Psoas muscle (tissue), 8 donors: ENCODE measurements around the gene NUP43. TPM values are rescaled to one million over a fixed set of nuclear protein-coding genes. Genes with fewer than 3 reads are reported as not detected.
A peak's percentile ranks its signal among the peaks of the same experiment; 100 is the strongest.

Source experiments
- ATAC-seq, 4 donors: fragments of 200-7000 bp; cut with Tn5 transposase; one replicate each; pipeline ENCODE4 v1.9.1; 2020; ENCODE audit warnings: moderate library complexity in 3 of 4, mild to moderate bottlenecking in 2 of 4
- DNase-seq, 2 donors: peaks; one replicate each; pipeline ENCODE4 v3.0.0-alpha.2; 2020
- H3K27ac ChIP-seq: fragments of 200-600 bp; one replicate; pipeline ENCODE4 v1.8.0; 2022
- H3K27me3 ChIP-seq, 3 donors: fragments of 200-600 bp in 1 of 3; one replicate each; pipeline versions ENCODE4 v1.6.1 to v1.8.0; 2013 to 2022; ENCODE audit warnings: low read length in 2 of 3, mild to moderate bottlenecking in 2 of 3, moderate library complexity in 1 of 3; ENCODE audit not compliant: insufficient read depth in 3 of 3
- H3K36me3 ChIP-seq, 2 donors: fragments of 200-600 bp in 1 of 2; one replicate each; pipeline versions ENCODE4 v1.6.1 to v1.8.0; 2013 to 2022; ENCODE audit warnings: low read depth in 1 of 2, mild to moderate bottlenecking in 1 of 2, moderate library complexity in 1 of 2; ENCODE audit not compliant: insufficient read depth in 1 of 2
- H3K4me1 ChIP-seq: fragments of 200-600 bp; one replicate; pipeline ENCODE4 v1.8.0; 2022
- H3K4me3 ChIP-seq: fragments of 200-600 bp; one replicate; pipeline ENCODE4 v1.8.0; 2022; ENCODE audit warnings: mild to moderate bottlenecking
- H3K9me3 ChIP-seq: fragments of 200-600 bp; one replicate; pipeline ENCODE4 v1.8.0; 2022
- WGBS, 3 donors: extraction: QIAGEN DNeasy Blood & Tissue Kit; methylation state at CpG; one replicate each; pipeline versions ENCODE4 v1.1.6 to v1.1.7; 2013; 5-methylcytosine and 5-hydroxymethylcytosine counted together
- intact Hi-C, 2 donors: fragments of 100-400 bp; cut with DNase I; formaldehyde crosslinking; loops; one replicate each; pipeline versions ENCODE4 v1.11.0 to v1.14.2; 2022
- polyA plus RNA-seq, 3 donors: library from polyadenylated mRNA; stranded (reverse); fragments of 200-250 nt; gene quantifications; one replicate each; pipeline ENCODE4 v1.2.3, GENCODE V29; 2013
- total RNA-seq, 4 donors: library from RNA; stranded (reverse); fragmentation: NEBNext Ultra II Directional in 2 of 4; extraction: Animal tissue kit (Norgen Biotek cat#: 25700) in 2 of 4; gene quantifications; one replicate each; pipeline versions ENCODE4 v1.2.1 to v1.2.4, GENCODE V29; 2021 to 2023
- TF ChIP-seq, protein P1 (sequence below): fragments of 200-600 bp; IDR thresholded peaks from one replicate; pipeline ENCODE4 v1.8.0; 2022; ENCODE audit warnings: antibody characterized with exemption
- donor health status: healthy with polysubstance abuse.
- donor health status: DM: no; HTN: no; CAD: no; lungs with moderate emphysema.
- donor health status: Bipolar disorder and iron deficiency.
- donor health status: healthy.
- donor health status: DM: yes; HTN: yes; CAD: no.
- donor health status: DM: no; HTN: no; CAD: no.
- donor health status: DM: no; HTN: no; CAD: no.
- donor health status: DM: yes; HTN: yes; CAD: no.

Gene NUP43
- total and polyA plus RNA-seq, 7 donors: 7.3 to 26.8 (median 17.4) TPM

DNA sequence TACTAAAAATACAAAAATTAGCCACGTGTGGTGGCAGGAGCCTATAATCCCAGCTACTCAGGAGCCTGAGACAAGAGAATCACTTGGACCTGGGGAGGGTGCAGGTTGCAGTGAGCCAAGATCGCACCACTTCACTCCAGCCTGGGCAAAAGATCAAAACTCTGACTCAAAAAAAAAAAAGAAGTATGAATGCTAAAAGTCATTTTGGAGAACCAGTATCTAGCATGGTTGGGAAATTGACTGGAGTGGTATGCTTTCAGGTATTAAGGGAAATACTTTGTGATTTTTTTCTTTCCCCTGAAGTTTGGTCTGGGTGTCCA is 33.3 kb upstream of the NUP43 start:
- H3K9me3 ChIP-seq: no peaks in the 10 kb centered on the region
- DNase-seq (no peak), ATAC-seq (peak in 1 of 4 donors; percentile 36)
- H3K27me3 ChIP-seq: no peaks in the 10 kb centered on the region
- no peak overlapping the region for H3K4me3 ChIP-seq
- intact Hi-C loops: no loop called here
- whole genome bisulfite sequencing, 3 donors: 39 to 64% (median 41%) methylated on average over 2 of the region's 2 CpGs
- no peaks in the 10 kb centered on the region for H3K4me1 ChIP-seq
- H3K36me3 ChIP-seq: peaks cover 0 to 76% of the 10 kb centered on the region in 2 donors
- TF ChIP-seq, protein P1, sequence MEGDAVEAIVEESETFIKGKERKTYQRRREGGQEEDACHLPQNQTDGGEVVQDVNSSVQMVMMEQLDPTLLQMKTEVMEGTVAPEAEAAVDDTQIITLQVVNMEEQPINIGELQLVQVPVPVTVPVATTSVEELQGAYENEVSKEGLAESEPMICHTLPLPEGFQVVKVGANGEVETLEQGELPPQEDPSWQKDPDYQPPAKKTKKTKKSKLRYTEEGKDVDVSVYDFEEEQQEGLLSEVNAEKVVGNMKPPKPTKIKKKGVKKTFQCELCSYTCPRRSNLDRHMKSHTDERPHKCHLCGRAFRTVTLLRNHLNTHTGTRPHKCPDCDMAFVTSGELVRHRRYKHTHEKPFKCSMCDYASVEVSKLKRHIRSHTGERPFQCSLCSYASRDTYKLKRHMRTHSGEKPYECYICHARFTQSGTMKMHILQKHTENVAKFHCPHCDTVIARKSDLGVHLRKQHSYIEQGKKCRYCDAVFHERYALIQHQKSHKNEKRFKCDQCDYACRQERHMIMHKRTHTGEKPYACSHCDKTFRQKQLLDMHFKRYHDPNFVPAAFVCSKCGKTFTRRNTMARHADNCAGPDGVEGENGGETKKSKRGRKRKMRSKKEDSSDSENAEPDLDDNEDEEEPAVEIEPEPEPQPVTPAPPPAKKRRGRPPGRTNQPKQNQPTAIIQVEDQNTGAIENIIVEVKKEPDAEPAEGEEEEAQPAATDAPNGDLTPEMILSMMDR: no peak
- H3K27ac ChIP-seq: no peak overlapping the region

DNA sequence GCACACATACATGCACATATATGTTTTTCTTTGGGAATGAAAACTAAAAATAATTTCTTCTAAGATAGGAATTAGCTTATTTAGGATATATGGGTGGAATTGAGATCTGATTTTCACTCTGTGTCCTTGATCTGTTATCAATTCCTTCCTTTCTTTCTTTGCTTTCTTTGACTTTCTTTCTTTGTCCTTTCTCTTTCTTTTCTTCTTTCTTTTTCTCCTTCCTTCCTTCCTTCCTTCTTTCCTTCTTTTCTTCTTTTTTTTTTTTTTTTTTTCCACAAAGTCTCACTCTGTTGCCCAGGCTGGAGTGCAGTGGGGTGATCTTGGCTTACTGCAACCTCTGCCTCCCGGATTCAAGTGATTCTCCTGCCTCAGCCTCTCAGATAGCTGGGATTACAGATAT is 31.3 kb upstream of the NUP43 start:
- H3K9me3 ChIP-seq: no peaks in the 10 kb centered on the region
- ATAC-seq (no peak), DNase-seq (no peak)
- H3K27me3 ChIP-seq: no peaks in the 10 kb centered on the region
- intact Hi-C loops: loop anchor here in 1 of 2 donors (1.0 kb wide), 1 partner anchor 12 kb away; no protein-coding TSS in a partner anchor
- 100% methylated on average over 1 of the region's 1 CpG for WGBS, 3 donors
- H3K36me3 ChIP-seq: peaks cover 0 to 83% of the 10 kb centered on the region in 2 donors
- no peak overlapping the region for H3K4me3 ChIP-seq
- H3K27ac ChIP-seq: no peak overlapping the region
- H3K4me1 ChIP-seq: no peaks in the 10 kb centered on the region
- TF ChIP-seq, protein P1: no peak

DNA sequence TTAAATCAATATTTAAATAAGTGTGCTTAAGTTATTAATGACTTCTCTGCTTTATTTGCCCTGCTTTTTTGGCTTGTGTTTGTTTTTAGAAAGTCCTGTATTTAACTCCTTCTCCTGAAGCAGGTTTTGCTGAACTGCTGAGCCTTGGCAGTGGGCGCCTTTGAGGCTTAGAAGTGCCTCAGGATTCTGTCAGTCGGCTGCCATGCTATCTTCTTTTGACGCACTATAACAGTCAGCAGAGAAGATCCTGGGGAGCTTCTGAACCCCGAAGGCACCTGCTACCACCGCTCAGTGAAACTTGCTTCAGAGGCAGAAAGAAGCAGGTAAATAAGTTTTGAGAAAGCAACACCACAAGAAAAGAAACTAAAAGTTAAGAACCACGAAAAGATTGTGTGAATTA is 25.6 kb upstream of the NUP43 start:
- no peaks in the 10 kb centered on the region for H3K4me1 ChIP-seq
- ATAC-seq: no peak
- WGBS, 3 donors: 91 to 97% (median 94%) methylated on average over 6 of the region's 6 CpGs
- H3K9me3 ChIP-seq: no peaks in the 10 kb centered on the region
- no peak for DNase-seq
- no peak overlapping the region for H3K4me3 ChIP-seq
- H3K36me3 ChIP-seq: peaks cover 0 to 78% of the 10 kb centered on the region in 2 donors
- TF ChIP-seq, protein P1: no peak
- H3K27ac ChIP-seq: no peak overlapping the region
- H3K27me3 ChIP-seq: no peaks in the 10 kb centered on the region
- intact Hi-C loops: no loop called here

DNA sequence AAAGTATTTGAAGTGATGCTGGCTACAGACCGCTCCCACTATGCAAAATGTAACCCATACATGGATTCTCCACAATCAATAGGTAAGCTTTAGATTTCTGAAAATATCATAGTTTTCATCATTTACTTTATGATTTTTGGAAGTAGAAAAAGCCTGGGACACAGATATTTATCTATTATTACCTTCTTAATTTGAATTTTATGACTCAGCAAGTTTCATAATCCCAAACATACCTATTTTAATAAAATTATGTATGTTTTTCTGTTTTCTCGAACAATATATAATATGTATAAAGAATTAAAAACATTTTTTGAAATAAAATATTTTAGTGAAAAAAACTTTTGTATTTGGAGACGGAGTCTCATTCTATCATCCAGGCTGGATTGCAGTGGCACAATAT is 24.9 kb upstream of the NUP43 start:
- H3K27me3 ChIP-seq: no peaks in the 10 kb centered on the region
- H3K36me3 ChIP-seq: peaks cover 0 to 73% of the 10 kb centered on the region in 2 donors
- H3K4me1 ChIP-seq: no peaks in the 10 kb centered on the region
- no peak for DNase-seq
- intact Hi-C loops: no loop called here
- H3K9me3 ChIP-seq: peaks cover 3% of the 10 kb centered on the region
- 97 to 99% (median 99%) methylated on average over 3 of the region's 3 CpGs for WGBS, 3 donors
- ATAC-seq: no peak
- H3K27ac ChIP-seq: no peak overlapping the region
- no peak overlapping the region for H3K4me3 ChIP-seq
- TF ChIP-seq, protein P1: no peak

DNA sequence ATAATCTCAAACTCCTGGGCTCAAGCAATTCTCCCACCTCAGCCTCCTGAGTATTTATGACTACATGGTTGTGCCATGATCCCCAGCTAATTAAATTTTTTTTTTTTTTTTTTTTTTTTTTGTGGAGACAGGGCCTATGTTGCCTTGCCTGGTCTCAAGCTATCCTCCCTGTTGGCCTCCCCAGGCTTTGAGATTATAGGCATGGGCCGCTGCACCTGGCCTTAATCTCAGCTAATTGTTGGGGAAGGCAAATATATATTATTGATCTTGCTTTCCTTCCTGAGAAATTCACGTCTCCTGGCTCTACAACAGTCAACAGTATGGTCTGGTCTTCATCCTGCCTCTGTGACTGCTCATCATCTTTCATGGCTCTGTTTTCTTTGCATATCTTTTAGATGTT is 23.3 kb upstream of the NUP43 start:
- Histone ChIP-seq H3K27ac (no peak overlapping the region), H3K36me3 (peaks cover 0 to 58% of the 10 kb centered on the region in 2 donors), H3K27me3 (no peaks in the 10 kb centered on the region), H3K4me1 (no peaks in the 10 kb centered on the region), H3K9me3 (peaks cover 10% of the 10 kb centered on the region), H3K4me3 (no peak overlapping the region)
- intact Hi-C loops: no loop called here
- TF ChIP-seq, protein P1: no peak
- no peak for ATAC-seq
- WGBS, 3 donors: 92 to 100% (median 96%) methylated on average over 2 of the region's 2 CpGs
- DNase-seq: no peak
